HCT116 (cell line): ENCODE measurements around the gene SH3PXD2A. TPM values are rescaled to one million over a fixed set of nuclear protein-coding genes. Genes with fewer than 3 reads are reported as not detected.

Experiments
- ATAC-seq: fragments of 200-7000 bp; cut with Tn5 transposase; 2 replicates; pipeline ENCODE4 v1.9.1; 2020; ENCODE audit warnings: mild to moderate bottlenecking, moderate library complexity
- BruUV-seq: library from RNA; stranded (reverse); fragments of 400-500 nt; replicated peaks from 2 replicates; lab custom pipeline; 2021; lab: Mats Ljungman, UMichigan
- CTCF ChIA-PET: fragments of 300-600 bp; sonication (Branson Sonifier 250); formaldehyde crosslinking; loops from one replicate; lab custom pipeline; 2021; ENCODE audit warnings: antibody characterized with exemption; lab: Charles Lee
- POLR2A ChIA-PET: fragments of 300-600, 350-600 bp; sonication (Branson Sonifier 250); formaldehyde crosslinking; loops from one replicate; lab custom pipeline; 2021; ENCODE audit warnings: antibody characterized with exemption; lab: Charles Lee
- RAD21 ChIA-PET, 2 experiments: fragments of 300-600 bp; sonication (Branson Sonifier 250); formaldehyde crosslinking; loops; one replicate each; lab custom pipeline; 2023; ENCODE audit warnings: low total read pairs in 2 of 2; ENCODE audit not compliant: uncharacterized antibody in 2 of 2, unreplicated experiment in 2 of 2, low non-redundant PET in 1 of 2; lab: Charles Lee
- DNase-seq: peaks from one replicate; pipeline ENCODE4 v3.0.0-alpha.2; 2010; ENCODE audit warnings: low read depth, low spot score
- H2AFZ ChIP-seq: fragments of 200-600 bp; shearing (Covaris generic), sonication (generic); 2 replicates; pipeline ENCODE4 v1.6.1; 2017; ENCODE audit warnings: low read depth, mixed run types, mixed read lengths, antibody characterized with exemption, low read length; ENCODE audit not compliant: poor library complexity, severe bottlenecking
- H3K27ac ChIP-seq: 2 replicates; pipeline ENCODE4 v1.5.1; 2012; ENCODE audit warnings: low read depth, low read length
- H3K27me3 ChIP-seq: fragments of 200-600 bp; sonication (generic); 2 replicates; pipeline ENCODE4 v1.6.1; 2016; ENCODE audit warnings: mixed run types, low read length, mixed read lengths; ENCODE audit not compliant: insufficient read depth
- H3K36me3 ChIP-seq, 2 experiments: fragments of 200-500 bp in 1 of 2; fragments of 200-600 bp in 1 of 2; sonication (Bioruptor generic) in 1 of 2; sonication (generic) in 1 of 2; 2 replicates each; pipeline versions ENCODE4 v1.5.1 to v1.6.1; 2014 to 2016; ENCODE audit warnings: low read length in 2 of 2, inconsistent platforms in 1 of 2, mixed read lengths in 1 of 2, mixed run types in 1 of 2; ENCODE audit not compliant: insufficient read depth in 2 of 2, control insufficient read depth in 1 of 2
- H3K4me1 ChIP-seq, 2 experiments: fragments of 200-600 bp in 1 of 2; sonication (generic) in 1 of 2; 2 replicates each; pipeline versions ENCODE4 v1.5.1 to v1.6.1; 2012 to 2017; ENCODE audit warnings: low read length in 2 of 2, inconsistent platforms in 1 of 2, mild to moderate bottlenecking in 1 of 2, mixed read lengths in 1 of 2, mixed run types in 1 of 2, moderate library complexity in 1 of 2; ENCODE audit not compliant: insufficient read depth in 2 of 2, control insufficient read depth in 1 of 2
- H3K4me2 ChIP-seq: fragments of 200-600 bp; sonication (generic); 2 replicates; pipeline ENCODE4 v1.6.1; 2017; ENCODE audit warnings: mixed run types, low read length, mixed read lengths
- H3K4me3 ChIP-seq, 2 experiments: fragments of 200-600 bp in 1 of 2; sonication (generic) in 1 of 2; replicated peaks in 1 of 2; 2 replicates each; pipeline ENCODE4 v1.5.1; 2011 to 2016; ENCODE audit warnings: low read length in 2 of 2, control low read depth in 1 of 2, low read depth in 1 of 2, mild to moderate bottlenecking in 1 of 2, mixed read lengths in 1 of 2, mixed run types in 1 of 2
- H3K79me2 ChIP-seq: fragments of 200-600 bp; sonication (generic); 2 replicates; pipeline ENCODE4 v1.6.1; 2017; ENCODE audit warnings: mild to moderate bottlenecking, mixed run types, low read length, moderate library complexity, mixed read lengths; ENCODE audit not compliant: insufficient read depth
- H3K9ac ChIP-seq: fragments of 200-600 bp; sonication (generic); 2 replicates; pipeline ENCODE4 v1.6.1; 2016; ENCODE audit warnings: low read length, mixed read lengths
- H3K9me2 ChIP-seq: fragments of 200-600 bp; sonication (generic), shearing (Covaris generic); 2 replicates; pipeline ENCODE4 v1.6.1; 2017; ENCODE audit warnings: mixed run types, mild to moderate bottlenecking, moderate library complexity; ENCODE audit not compliant: insufficient read depth
- H3K9me3 ChIP-seq, 2 experiments: fragments of 200-500 bp in 1 of 2; fragments of 200-600 bp in 1 of 2; sonication (Bioruptor generic) in 1 of 2; sonication (generic) in 1 of 2; 2 replicates each; pipeline ENCODE4 v1.6.1; 2014 to 2017; ENCODE audit warnings: low read length in 2 of 2, mixed read lengths in 2 of 2, inconsistent platforms in 1 of 2, low read depth in 1 of 2, mild to moderate bottlenecking in 1 of 2, mixed run types in 1 of 2, moderate library complexity in 1 of 2; ENCODE audit not compliant: control insufficient read depth in 1 of 2, insufficient read depth in 1 of 2
- H4K20me1 ChIP-seq: fragments of 200-600 bp; sonication (generic), shearing (Covaris generic); 2 replicates; pipeline ENCODE4 v1.6.1; 2017; ENCODE audit warnings: mixed run types, mild to moderate bottlenecking, moderate library complexity; ENCODE audit not compliant: insufficient read depth
- CBX3 ChIP-seq: IDR thresholded peaks from 2 replicates; pipeline ENCODE4 v1.6.1; 2012; ENCODE audit warnings: low read depth
- EGR1 ChIP-seq: IDR thresholded peaks from 2 replicates; pipeline ENCODE4 v1.6.1; 2012; ENCODE audit warnings: low read depth
- ELF1 ChIP-seq: IDR thresholded peaks from 2 replicates; pipeline ENCODE4 v1.6.1; 2012; ENCODE audit warnings: low read depth, borderline replicate concordance
- EZH2 ChIP-seq: fragments of 200-600 bp; sonication (generic); IDR thresholded peaks from 2 replicates; pipeline ENCODE4 v1.6.1; 2017; ENCODE audit warnings: antibody characterized with exemption, mixed run types
- EZH2phosphoT487 ChIP-seq: fragments of 200-600 bp; IDR thresholded peaks from 2 replicates; pipeline ENCODE4 v1.6.1; 2018; ENCODE audit warnings: antibody characterized with exemption, borderline replicate concordance
- JUND ChIP-seq: IDR thresholded peaks from 2 replicates; pipeline ENCODE4 v1.6.1; 2012
- MAX ChIP-seq: IDR thresholded peaks from 2 replicates; pipeline ENCODE4 v1.6.1; 2012
- SIN3A ChIP-seq: IDR thresholded peaks from 2 replicates; pipeline ENCODE4 v1.6.1; 2012; ENCODE audit warnings: low read depth
- SP1 ChIP-seq: IDR thresholded peaks from 2 replicates; pipeline ENCODE4 v1.6.1; 2012; ENCODE audit warnings: low read depth
- YY1 ChIP-seq: IDR thresholded peaks from 2 replicates; pipeline ENCODE4 v1.6.1; 2011; ENCODE audit warnings: low read length, low read depth, moderate library complexity, mild to moderate bottlenecking; ENCODE audit not compliant: insufficient replicate concordance; ENCODE audit errors: extremely low read depth
- ZFX ChIP-seq: fragments of 450-650 bp; IDR thresholded peaks from 2 replicates; pipeline ENCODE4 v1.6.1; 2017
- ZNF274 ChIP-seq: fragments of 200-500 bp; sonication (Bioruptor generic); IDR thresholded peaks from 2 replicates; pipeline ENCODE4 v1.6.1; 2014; ENCODE audit warnings: mild to moderate bottlenecking, low read depth, low read length, inconsistent platforms
- intact Hi-C: fragments of 100-400 bp; cut with micrococcal nuclease; formaldehyde crosslinking; loops from 2 replicates; pipeline ENCODE4 v1.10.0; 2022
- total RNA-seq: library from RNA; stranded (reverse); gene quantifications from one replicate; pipeline ENCODE4 v1.2.1, GENCODE V29; 2021; ENCODE audit not compliant: unreplicated experiment
- TF ChIP-seq, protein P1 (sequence below): IDR thresholded peaks from 2 replicates; pipeline ENCODE4 v1.6.1; 2011; ENCODE audit warnings: mild to moderate bottlenecking, low read length, moderate library complexity; ENCODE audit not compliant: insufficient replicate concordance; ENCODE audit errors: extremely low read depth
- TF ChIP-seq, protein P2 (sequence below): IDR thresholded peaks from 2 replicates; pipeline ENCODE4 v1.6.1; 2012; ENCODE audit warnings: low read depth
- TF ChIP-seq, protein P3 (sequence below), 3 experiments: fragments of 200-600 bp in 1 of 3; sonication (generic) in 1 of 3; IDR thresholded peaks in 2 of 3; conservative IDR thresholded peaks in 1 of 3; 2 replicates each; pipeline ENCODE4 v1.5.1; 2012 to 2017; ENCODE audit warnings: low read depth in 2 of 3, low read length in 2 of 3, antibody characterized with exemption in 1 of 3, borderline replicate concordance in 1 of 3, control low read depth in 1 of 3, mild to moderate bottlenecking in 1 of 3, mixed read lengths in 1 of 3, mixed run types in 1 of 3, moderate library complexity in 1 of 3; ENCODE audit not compliant: insufficient read depth in 1 of 3

Gene SH3PXD2A
- total RNA-seq, 1 experiment from 2014 or later: 8.7 TPM

DNA sequence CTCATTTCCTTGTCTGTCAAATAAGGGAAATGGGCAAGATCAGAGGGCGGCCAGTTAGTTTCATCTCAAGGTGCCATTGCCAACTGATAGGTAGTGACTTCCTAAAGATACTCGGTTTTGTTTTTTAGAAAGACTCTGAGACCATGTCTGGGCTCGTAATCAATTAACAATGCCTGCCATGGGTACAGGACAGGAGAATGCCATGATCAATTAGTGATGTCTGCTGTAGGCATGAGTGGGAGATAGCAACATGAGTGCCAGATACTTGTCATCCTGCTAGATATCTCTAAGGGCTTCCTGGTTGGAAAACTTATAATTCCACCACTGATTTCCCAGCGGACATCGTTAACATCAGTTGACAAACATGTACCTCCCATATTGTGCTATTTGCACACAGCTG, 64.8 kb downstream of the SH3PXD2A start (continued):
- no peak for TF ChIP-seq MAX
- TF ChIP-seq, protein P1, sequence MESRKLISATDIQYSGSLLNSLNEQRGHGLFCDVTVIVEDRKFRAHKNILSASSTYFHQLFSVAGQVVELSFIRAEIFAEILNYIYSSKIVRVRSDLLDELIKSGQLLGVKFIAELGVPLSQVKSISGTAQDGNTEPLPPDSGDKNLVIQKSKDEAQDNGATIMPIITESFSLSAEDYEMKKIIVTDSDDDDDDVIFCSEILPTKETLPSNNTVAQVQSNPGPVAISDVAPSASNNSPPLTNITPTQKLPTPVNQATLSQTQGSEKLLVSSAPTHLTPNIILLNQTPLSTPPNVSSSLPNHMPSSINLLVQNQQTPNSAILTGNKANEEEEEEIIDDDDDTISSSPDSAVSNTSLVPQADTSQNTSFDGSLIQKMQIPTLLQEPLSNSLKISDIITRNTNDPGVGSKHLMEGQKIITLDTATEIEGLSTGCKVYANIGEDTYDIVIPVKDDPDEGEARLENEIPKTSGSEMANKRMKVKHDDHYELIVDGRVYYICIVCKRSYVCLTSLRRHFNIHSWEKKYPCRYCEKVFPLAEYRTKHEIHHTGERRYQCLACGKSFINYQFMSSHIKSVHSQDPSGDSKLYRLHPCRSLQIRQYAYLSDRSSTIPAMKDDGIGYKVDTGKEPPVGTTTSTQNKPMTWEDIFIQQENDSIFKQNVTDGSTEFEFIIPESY: no peak

DNA sequence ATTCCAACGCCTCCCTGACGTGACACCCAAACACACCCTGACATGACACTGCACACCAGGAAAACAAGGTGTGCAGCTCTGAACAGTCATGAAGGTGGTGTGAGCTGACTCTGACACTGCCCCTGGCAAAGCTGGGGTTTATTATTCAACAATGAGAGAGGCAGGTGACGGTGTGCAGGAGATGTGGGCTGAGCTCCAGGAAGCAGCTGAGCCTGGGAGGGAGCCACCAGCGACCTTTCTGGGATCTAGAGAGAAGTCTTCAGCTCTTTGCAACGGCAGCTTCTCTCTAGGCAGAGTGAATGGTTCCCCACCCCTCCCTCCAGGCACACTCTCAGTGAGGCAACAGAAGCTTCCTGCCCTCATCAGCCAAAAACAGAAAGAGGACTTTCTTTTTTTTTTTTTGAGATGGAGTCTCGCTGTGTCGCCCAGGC, 65.6 kb downstream of the SH3PXD2A start:
- Histone ChIP-seq H2AFZ (no peak overlapping the region), H3K79me2 (no peaks in the 10 kb centered on the region), H3K9ac (no peak overlapping the region), H3K4me3 (no peak overlapping the region), H3K27me3 (no peaks in the 10 kb centered on the region), H3K27ac (no peak overlapping the region), H4K20me1 (no peaks in the 10 kb centered on the region), H3K9me3 (no peaks in the 10 kb centered on the region), H3K4me2 (no peak overlapping the region), H3K9me2 (no peaks in the 10 kb centered on the region), H3K4me1 (peaks cover 4 to 7% of the 10 kb centered on the region in 2 experiments; a peak in 3 of 4 replicates), H3K36me3 (no peaks in the 10 kb centered on the region)
- DNase-seq: no peak
- intact Hi-C loops: no loop called here
- ChIA-PET CTCF (interaction anchor here (1.2 kb wide), 2 partner anchors 8 to 58 kb away, joined by 3 read pairs; no protein-coding TSS in a partner anchor), RAD21 (no interaction called here), POLR2A (no interaction called here)
- TF ChIP-seq ELF1: no peak
- TF ChIP-seq SP1: no peak
- TF ChIP-seq CBX3: no peak
- no peak for TF ChIP-seq EGR1
- TF ChIP-seq, protein P2, sequence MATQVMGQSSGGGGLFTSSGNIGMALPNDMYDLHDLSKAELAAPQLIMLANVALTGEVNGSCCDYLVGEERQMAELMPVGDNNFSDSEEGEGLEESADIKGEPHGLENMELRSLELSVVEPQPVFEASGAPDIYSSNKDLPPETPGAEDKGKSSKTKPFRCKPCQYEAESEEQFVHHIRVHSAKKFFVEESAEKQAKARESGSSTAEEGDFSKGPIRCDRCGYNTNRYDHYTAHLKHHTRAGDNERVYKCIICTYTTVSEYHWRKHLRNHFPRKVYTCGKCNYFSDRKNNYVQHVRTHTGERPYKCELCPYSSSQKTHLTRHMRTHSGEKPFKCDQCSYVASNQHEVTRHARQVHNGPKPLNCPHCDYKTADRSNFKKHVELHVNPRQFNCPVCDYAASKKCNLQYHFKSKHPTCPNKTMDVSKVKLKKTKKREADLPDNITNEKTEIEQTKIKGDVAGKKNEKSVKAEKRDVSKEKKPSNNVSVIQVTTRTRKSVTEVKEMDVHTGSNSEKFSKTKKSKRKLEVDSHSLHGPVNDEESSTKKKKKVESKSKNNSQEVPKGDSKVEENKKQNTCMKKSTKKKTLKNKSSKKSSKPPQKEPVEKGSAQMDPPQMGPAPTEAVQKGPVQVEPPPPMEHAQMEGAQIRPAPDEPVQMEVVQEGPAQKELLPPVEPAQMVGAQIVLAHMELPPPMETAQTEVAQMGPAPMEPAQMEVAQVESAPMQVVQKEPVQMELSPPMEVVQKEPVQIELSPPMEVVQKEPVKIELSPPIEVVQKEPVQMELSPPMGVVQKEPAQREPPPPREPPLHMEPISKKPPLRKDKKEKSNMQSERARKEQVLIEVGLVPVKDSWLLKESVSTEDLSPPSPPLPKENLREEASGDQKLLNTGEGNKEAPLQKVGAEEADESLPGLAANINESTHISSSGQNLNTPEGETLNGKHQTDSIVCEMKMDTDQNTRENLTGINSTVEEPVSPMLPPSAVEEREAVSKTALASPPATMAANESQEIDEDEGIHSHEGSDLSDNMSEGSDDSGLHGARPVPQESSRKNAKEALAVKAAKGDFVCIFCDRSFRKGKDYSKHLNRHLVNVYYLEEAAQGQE: no peak
- no peak for TF ChIP-seq SIN3A
- no peak for TF ChIP-seq JUND
- TF ChIP-seq EZH2: no peak
- TF ChIP-seq, protein P3, sequence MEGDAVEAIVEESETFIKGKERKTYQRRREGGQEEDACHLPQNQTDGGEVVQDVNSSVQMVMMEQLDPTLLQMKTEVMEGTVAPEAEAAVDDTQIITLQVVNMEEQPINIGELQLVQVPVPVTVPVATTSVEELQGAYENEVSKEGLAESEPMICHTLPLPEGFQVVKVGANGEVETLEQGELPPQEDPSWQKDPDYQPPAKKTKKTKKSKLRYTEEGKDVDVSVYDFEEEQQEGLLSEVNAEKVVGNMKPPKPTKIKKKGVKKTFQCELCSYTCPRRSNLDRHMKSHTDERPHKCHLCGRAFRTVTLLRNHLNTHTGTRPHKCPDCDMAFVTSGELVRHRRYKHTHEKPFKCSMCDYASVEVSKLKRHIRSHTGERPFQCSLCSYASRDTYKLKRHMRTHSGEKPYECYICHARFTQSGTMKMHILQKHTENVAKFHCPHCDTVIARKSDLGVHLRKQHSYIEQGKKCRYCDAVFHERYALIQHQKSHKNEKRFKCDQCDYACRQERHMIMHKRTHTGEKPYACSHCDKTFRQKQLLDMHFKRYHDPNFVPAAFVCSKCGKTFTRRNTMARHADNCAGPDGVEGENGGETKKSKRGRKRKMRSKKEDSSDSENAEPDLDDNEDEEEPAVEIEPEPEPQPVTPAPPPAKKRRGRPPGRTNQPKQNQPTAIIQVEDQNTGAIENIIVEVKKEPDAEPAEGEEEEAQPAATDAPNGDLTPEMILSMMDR (IDR thresholded peaks at IDR 0.05 in 2 of 3, conservative IDR thresholded peaks at IDR 0.05 in 1 of 3; ENCODE audit: borderline replicate concordance in 1 of 3, insufficient read depth in 1 of 3, low read depth in 2 of 3, low read length in 2 of 3): no peak
- no peak for TF ChIP-seq ZNF274
- no peak for TF ChIP-seq YY1
- no peak for TF ChIP-seq MAX
- no peak for TF ChIP-seq EZH2phosphoT487
- TF ChIP-seq ZFX: no peak
- no peak for ATAC-seq
- no TSS peak for BruUV-seq
